Activated T-helper 2 cell treated with anti-CD3 and anti-CD28 coated beads, Interferon-gamma antibody, Interleukin-2, Interleukin-4, amounts not matched to agents 10 μg/mL and 5 μg/mL and 100 μg/mL, durations not matched to agents 14 hours and 24 hours and 36 hours (primary cell): ENCODE data around the gene RFPL4A. TPM values are rescaled to one million over a fixed set of nuclear protein-coding genes. Genes with fewer than 3 reads are reported as not detected.
"Not testable (repeated sequence)": the region's sequence is repeated elsewhere in the genome, so short reads cannot be mapped to it uniquely, and the experiment has no call there.

Experiments used
- DNase-seq: peaks from one replicate; pipeline ENCODE4 v3.0.0; 2021; ENCODE audit warnings: low spot score
- H3K27ac Mint-ChIP-seq: one replicate; pipeline ENCODE4 v1.8.0; 2021; ENCODE audit warnings: mixed read lengths
- H3K27me3 Mint-ChIP-seq: one replicate; pipeline ENCODE4 v1.8.0; 2021; ENCODE audit warnings: low read depth, mixed read lengths
- H3K36me3 Mint-ChIP-seq: one replicate; pipeline ENCODE4 v1.8.0; 2021; ENCODE audit warnings: low read depth, mixed read lengths
- H3K4me1 Mint-ChIP-seq: one replicate; pipeline ENCODE4 v1.8.0; 2021; ENCODE audit warnings: low read depth, mixed read lengths
- H3K4me3 Mint-ChIP-seq: one replicate; pipeline ENCODE4 v1.8.0; 2021; ENCODE audit warnings: low read depth, mild to moderate bottlenecking, moderate library complexity, mixed read lengths
- H3K9me3 Mint-ChIP-seq: one replicate; pipeline ENCODE4 v1.8.0; 2021; ENCODE audit warnings: mixed read lengths
- intact Hi-C: fragments of 100-400 bp; cut with micrococcal nuclease; formaldehyde crosslinking; loops from one replicate; pipeline ENCODE4 v1.15.1; 2023
- total RNA-seq: library from RNA; stranded (reverse); gene quantifications from 2 replicates; pipeline ENCODE4 v1.2.3, GENCODE V29; 2022

The RFPL4A gene
- total RNA-seq, 1 donor from 2014 or later = not detected

DNA sequence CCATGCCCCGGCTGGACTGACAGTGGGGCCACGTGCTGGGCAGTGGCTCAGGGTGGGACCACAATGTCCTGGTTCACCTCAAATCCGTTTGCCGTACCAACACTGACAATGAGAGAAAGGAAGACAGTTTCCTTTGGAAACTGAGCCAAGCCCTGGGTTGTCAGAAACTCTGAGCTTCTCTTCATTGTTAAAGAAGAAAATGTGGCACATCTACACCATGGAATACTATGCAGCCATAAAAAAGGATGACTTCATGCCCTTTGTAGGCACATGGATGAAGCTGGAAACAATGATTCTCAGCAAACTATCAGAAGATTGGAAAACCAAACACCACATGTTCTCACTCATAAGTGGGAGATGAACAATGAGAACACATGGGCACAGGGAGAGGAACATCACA, 2.1 kb upstream of the RFPL4A start:
- H3K36me3 Mint-ChIP-seq, H3K4me1 Mint-ChIP-seq, DNase-seq, intact Hi-C loops, H3K27me3 Mint-ChIP-seq, H3K27ac Mint-ChIP-seq, H3K4me3 Mint-ChIP-seq: not testable (repeated sequence)
- peaks cover 21% of the 10 kb centered on the region for H3K9me3 Mint-ChIP-seq

DNA sequence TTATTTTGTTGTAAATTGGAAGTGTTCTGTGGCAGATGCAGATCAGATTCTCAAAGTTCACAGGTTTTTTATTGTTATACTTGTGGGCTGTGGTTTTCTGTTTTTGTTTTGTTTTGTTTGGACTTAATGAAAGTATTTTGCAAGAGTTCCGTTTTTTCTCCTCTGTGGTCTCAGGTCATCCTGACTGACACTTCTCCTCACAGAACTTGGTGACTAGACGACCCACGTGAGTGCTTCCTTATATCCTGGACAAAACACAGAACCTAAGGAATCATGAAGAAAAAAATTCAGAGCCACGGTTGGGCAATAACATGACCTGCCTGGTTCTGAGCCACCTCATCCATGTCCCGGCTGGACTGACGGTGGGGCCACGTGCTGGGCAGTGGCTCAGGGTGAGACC, 7.6 kb downstream of the RFPL4A start:
- H3K27ac Mint-ChIP-seq = no peak overlapping the region
- no peaks in the 10 kb centered on the region for H3K4me1 Mint-ChIP-seq
- H3K27me3 Mint-ChIP-seq = no peaks in the 10 kb centered on the region
- H3K9me3 Mint-ChIP-seq = peaks cover 26% of the 10 kb centered on the region
- H3K36me3 Mint-ChIP-seq = no peaks in the 10 kb centered on the region
- intact Hi-C loops = no loop called here
- H3K4me3 Mint-ChIP-seq = no peak overlapping the region
- no peak for DNase-seq

DNA sequence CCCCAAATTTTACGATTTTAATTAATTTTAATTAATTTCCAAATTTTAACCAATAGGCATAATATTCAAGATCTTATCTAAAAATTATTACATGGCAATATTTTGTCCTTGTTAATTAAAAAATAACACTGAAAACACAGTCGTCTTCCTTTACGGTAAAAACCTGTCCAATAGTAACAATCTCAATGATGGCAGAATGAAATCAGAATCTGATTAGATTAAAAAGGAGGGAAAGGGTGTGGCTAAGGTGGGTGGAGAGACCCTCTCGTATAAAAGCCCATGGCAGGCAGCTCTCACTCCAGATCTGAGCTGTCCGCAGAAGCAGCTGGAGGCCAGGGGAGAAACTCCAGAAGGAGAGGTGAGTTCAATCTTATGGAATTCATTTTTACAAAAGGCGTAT, 9.9 kb downstream of the RFPL4A start, which contains the start of gene RFPL4AL1:
Gene RFPL4AL1, plus strand, starts transcription at position 301 of the 400 bp plus-strand sequence. CDS start 2,687 bp downstream, outside the sequence.
- H3K4me1 Mint-ChIP-seq, H3K27me3 Mint-ChIP-seq, H3K27ac Mint-ChIP-seq, DNase-seq, intact Hi-C loops, H3K36me3 Mint-ChIP-seq, H3K4me3 Mint-ChIP-seq: not testable (repeated sequence)
- peaks cover 27% of the 10 kb centered on the region for H3K9me3 Mint-ChIP-seq

DNA sequence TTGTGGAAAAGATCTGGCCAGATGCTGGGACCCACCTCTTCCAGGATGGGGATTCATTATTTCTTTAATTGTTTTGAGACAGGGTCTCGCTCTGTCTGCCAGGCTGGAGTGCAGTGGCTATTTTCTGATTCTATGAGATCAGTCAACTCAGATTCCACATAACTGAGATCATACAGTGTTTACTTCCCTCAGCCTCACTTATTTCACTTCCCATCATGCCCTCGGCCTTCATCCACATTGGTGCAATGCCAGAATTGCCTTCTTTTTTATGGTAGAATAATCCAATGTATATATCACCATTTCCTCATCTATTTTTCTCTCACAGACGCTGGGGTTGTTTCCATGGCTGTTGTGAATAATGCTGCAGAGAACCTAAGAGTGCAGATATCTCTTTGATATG, 10.7 kb downstream of the RFPL4A start:
- H3K4me3 Mint-ChIP-seq, intact Hi-C loops, H3K27ac Mint-ChIP-seq, H3K4me1 Mint-ChIP-seq, H3K27me3 Mint-ChIP-seq, H3K36me3 Mint-ChIP-seq, DNase-seq: not testable (repeated sequence)
- H3K9me3 Mint-ChIP-seq = peaks cover 25% of the 10 kb centered on the region

DNA sequence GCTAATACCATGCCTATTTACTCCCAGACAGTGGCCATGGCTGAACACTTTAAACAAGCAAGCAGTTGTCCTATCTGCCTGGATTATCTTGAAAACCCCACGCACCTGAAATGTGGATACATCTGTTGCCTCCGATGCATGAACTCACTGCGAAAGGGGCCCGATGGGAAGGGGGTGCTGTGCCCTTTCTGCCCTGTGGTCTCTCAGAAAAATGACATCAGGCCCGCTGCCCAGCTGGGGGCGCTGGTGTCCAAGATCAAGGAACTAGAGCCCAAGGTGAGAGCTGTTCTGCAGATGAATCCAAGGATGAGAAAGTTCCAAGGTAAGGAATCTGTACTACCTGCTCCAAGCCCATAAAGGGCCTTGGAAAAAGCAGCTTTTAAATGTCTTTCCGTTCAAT, 18.6 kb downstream of the RFPL4A start:
- intact Hi-C loops = no loop called here
- Mint-ChIP-seq H3K4me3 (no peak overlapping the region), H3K27ac (no peak overlapping the region), H3K27me3 (no peaks in the 10 kb centered on the region), H3K4me1 (no peaks in the 10 kb centered on the region), H3K9me3 (peaks cover 16% of the 10 kb centered on the region), H3K36me3 (no peaks in the 10 kb centered on the region)
- no peak for DNase-seq

DNA sequence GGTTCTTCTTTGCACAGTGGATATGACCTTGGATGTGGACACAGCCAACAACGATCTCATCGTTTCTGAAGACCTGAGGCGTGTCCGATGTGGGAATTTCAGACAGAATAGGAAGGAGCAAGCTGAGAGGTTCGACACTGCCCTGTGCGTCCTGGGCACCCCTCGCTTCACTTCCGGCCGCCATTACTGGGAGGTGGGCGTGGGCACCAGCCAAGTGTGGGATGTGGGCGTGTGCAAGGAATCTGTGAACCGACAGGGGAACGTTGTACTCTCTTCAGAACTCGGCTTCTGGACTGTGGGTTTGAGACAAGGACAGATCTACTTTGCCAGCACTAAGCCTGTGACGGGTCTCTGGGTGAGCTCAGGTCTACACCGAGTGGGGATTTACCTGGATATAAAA, 19.4 kb downstream of the RFPL4A start:
- H3K36me3 Mint-ChIP-seq = no peaks in the 10 kb centered on the region

DNA sequence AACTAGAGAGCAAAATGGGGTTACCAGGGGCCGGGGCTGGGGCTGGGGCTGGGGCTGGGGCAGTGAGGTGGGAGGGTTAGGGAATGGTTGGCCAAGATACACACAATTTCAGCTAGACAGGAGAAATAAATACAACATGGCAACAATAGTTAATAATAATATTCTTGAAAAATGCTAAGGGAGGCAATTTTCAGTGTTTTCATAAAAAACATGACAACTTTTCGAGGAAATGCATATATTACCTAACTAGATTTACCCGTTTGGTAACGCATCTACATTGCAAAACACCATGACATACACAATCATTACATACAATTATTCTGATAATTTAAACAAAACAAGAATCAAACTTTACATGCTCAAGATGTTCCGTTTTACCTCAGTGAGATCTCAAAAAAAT, 22.2 kb downstream of the RFPL4A start:
- H3K9me3 Mint-ChIP-seq = peaks cover 14% of the 10 kb centered on the region
- no peak overlapping the region for H3K4me3 Mint-ChIP-seq
- H3K27me3 Mint-ChIP-seq = no peaks in the 10 kb centered on the region
- H3K4me1 Mint-ChIP-seq = no peaks in the 10 kb centered on the region
- DNase-seq = no peak
- no peak overlapping the region for H3K27ac Mint-ChIP-seq
- intact Hi-C loops = no loop called here
- no peaks in the 10 kb centered on the region for H3K36me3 Mint-ChIP-seq

More for the DNA sequence above, 19.4 kb downstream of the RFPL4A start:
- Mint-ChIP-seq H3K27me3 (no peaks in the 10 kb centered on the region), H3K9me3 (peaks cover 18% of the 10 kb centered on the region), H3K27ac (no peak overlapping the region), H3K4me3 (no peak overlapping the region), H3K4me1 (no peaks in the 10 kb centered on the region)
- DNase-seq = no peak
- intact Hi-C loops = no loop called here

DNA sequence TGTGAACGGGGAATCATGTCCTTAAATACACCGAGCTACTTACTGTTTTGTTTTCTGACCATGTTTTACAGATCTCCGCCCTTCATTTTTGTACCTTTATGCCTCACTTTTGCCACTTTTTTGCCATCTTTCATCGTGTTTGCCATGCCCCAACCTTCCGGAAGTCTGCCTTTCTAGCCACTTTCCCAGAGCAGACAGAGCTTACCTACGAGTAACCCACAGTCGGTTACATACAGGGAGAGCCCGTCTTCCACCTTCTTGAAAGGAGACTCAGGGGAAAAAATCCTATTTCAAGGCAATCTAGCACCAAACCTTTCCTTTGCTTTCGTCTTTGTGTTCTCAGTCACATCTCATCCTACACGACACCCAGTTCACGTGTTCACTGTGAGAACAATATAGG, 36.1 kb downstream of the RFPL4A start:
- no peak overlapping the region for H3K27ac Mint-ChIP-seq

DNA sequence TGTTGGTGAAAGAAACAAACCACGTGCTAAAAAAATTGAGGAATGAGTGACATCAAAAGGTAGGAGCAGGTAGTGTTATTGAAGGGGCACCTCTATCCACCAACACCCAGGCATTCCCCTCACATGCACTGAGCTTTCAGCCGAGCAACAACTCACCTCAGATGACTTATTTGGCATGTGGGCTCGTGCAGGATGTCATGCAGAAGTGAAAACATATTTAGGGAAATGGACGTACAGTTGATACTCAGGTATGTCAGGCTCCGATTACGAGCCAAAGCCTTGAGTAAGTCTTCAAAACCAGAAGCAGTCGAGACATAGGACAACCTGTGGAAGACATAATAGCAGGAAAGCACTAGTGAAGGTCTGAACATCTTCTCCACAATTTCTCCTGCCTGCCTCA, 42.5 kb downstream of the RFPL4A start:
- H3K36me3 Mint-ChIP-seq = no peaks in the 10 kb centered on the region
- H3K4me3 Mint-ChIP-seq = no peak overlapping the region
- intact Hi-C loops = no loop called here
- no peak overlapping the region for H3K27ac Mint-ChIP-seq
- H3K4me1 Mint-ChIP-seq = no peaks in the 10 kb centered on the region
- peaks cover 58% of the 10 kb centered on the region for H3K9me3 Mint-ChIP-seq
- no peaks in the 10 kb centered on the region for H3K27me3 Mint-ChIP-seq
- no peak for DNase-seq

More for the DNA sequence above, 36.1 kb downstream of the RFPL4A start:
- no peaks in the 10 kb centered on the region for H3K36me3 Mint-ChIP-seq
- intact Hi-C loops = no loop called here
- no peak overlapping the region for H3K4me3 Mint-ChIP-seq
- peaks cover 36% of the 10 kb centered on the region for H3K9me3 Mint-ChIP-seq
- no peak for DNase-seq
- no peaks in the 10 kb centered on the region for H3K27me3 Mint-ChIP-seq
- no peaks in the 10 kb centered on the region for H3K4me1 Mint-ChIP-seq

DNA sequence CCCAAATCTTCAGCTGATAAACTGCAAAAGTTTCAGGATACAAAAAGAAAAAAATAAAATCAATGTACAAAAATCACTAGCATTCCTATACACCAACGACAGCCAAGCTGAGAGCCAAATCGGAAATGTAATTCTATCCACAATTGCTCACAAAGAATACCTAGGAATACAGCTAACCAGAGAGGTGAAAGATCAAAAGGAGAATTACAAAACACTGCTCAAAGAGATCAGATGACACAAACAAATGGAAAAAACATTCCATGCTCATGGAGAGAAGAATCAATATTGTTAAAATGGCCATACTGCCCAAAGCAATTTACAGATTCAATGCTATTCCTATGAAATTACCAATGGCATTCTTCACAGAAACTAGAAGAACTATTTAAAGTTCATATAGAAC, 43.4 kb downstream of the RFPL4A start:
- no peaks in the 10 kb centered on the region for H3K4me1 Mint-ChIP-seq
- no peaks in the 10 kb centered on the region for H3K27me3 Mint-ChIP-seq
- H3K27ac Mint-ChIP-seq = no peak overlapping the region
- H3K36me3 Mint-ChIP-seq = no peaks in the 10 kb centered on the region
- no peak for DNase-seq
- H3K4me3 Mint-ChIP-seq = no peak overlapping the region
- H3K9me3 Mint-ChIP-seq = peaks cover 65% of the 10 kb centered on the region
- intact Hi-C loops = no loop called here

DNA sequence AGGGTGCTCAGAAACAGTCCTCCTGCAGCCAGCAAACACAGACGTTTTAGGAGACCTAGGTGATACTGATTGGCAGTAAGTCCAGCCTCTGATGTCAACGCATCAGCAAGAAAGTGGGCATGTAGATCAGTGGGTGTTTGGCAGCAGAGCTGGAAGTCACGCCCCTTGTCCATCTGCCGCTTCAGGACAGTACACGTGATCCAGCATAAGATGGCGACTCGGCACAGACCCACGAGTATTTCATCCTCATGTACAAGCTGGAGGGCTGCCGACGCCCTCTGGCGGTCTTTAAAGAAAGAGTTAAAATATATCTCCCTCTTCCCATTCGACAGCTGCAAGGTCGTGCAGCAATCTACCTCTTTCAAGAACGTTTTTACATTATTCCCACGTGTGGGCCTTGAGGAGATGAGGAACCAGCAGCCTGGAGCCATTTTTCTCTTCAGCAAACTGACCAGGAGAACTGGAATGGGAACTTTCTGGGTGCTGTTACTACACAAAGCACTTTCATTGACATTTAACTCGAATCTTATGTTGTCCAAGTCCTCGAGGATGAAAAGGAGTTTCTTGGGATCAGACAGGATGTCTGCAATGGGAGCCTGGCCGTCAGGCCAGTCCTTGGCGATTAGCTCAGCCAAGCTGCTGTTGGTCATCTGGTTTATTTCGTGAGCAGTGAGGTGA, 50.6 kb downstream of the RFPL4A start:
- DNase-seq = no peak

DNA sequence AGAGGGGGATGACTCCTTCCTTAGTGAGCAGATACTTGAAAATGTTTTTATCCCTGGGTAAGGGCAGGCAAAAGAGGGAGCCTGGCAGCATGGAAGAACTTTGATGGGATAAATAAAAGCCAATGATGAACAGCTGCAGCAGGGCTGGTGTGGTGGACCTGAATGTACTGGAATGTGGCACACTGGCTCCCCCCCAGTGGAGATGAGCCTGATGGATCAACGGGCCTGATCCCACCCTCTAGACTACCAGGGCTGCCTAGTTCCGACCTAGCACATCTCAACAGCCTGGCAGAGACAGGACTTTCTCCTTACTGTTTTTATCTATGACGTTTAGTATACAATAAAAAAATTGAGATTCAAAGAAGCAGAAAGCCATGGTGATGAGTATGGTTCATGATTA, 52.4 kb downstream of the RFPL4A start:
- no peak overlapping the region for H3K27ac Mint-ChIP-seq
- intact Hi-C loops = no loop called here

More for the DNA sequence above, 50.6 kb downstream of the RFPL4A start:
- Mint-ChIP-seq H3K9me3 (peaks cover 54% of the 10 kb centered on the region), H3K4me1 (no peaks in the 10 kb centered on the region), H3K27ac (no peak overlapping the region), H3K4me3 (no peak overlapping the region), H3K36me3 (no peaks in the 10 kb centered on the region), H3K27me3 (no peaks in the 10 kb centered on the region)
- intact Hi-C loops = loop anchor here (5.0 kb wide), 1 partner anchor 177 kb away; no protein-coding TSS in a partner anchor

DNA sequence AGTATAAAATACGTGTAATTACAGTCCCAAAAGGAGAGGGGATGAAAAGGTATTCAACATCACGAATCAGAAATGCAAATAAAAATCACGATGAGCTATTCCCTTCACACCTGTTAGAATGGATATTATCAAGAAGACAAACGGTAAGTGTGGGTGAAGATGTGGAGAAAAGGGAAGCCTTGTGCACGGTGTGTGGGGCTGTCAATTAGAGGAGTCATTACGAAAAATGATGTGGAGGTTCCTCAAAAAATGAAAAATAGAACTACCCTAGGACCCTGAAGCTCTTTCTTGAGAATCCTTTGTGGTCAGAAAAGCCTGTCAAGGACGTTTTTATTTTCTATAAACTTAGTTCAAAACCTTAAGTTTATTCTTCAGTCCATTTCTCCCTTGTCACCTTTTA, 53.6 kb downstream of the RFPL4A start:
- Mint-ChIP-seq H3K27ac (no peak overlapping the region), H3K27me3 (no peaks in the 10 kb centered on the region), H3K4me3 (no peak overlapping the region), H3K4me1 (no peaks in the 10 kb centered on the region), H3K9me3 (peaks cover 57% of the 10 kb centered on the region), H3K36me3 (no peaks in the 10 kb centered on the region)
- no peak for DNase-seq
- intact Hi-C loops = no loop called here

More for the DNA sequence above, 52.4 kb downstream of the RFPL4A start:
- no peaks in the 10 kb centered on the region for H3K4me1 Mint-ChIP-seq
- no peak for DNase-seq
- no peaks in the 10 kb centered on the region for H3K36me3 Mint-ChIP-seq
- no peaks in the 10 kb centered on the region for H3K27me3 Mint-ChIP-seq
- no peak overlapping the region for H3K4me3 Mint-ChIP-seq
- H3K9me3 Mint-ChIP-seq = peaks cover 60% of the 10 kb centered on the region
